Stimulated activated CD4-positive, alpha-beta T cell treated with anti-CD3 and anti-CD28 coated beads, TNF-alpha, amount 100 ng/mL, for 24 hours (primary cell): ENCODE results near the gene MALT1.
"Not testable (repeated sequence)": the region's sequence is repeated elsewhere in the genome, so short reads cannot be mapped to it uniquely, and the experiment has no call there.

ENCODE experiments used
- DNase-seq, 3 experiments: peaks; one replicate each; pipeline ENCODE4 v3.0.0-alpha.2; 2020; ENCODE audit warnings: low read depth in 3 of 3

MALT1 gene

GRCh38 chr18:58772161-58772560 lies 100.9 kb downstream of the MALT1 start:
- DNase-seq: no peak

GRCh38 chr18:58776084-58776483 lies 104.8 kb downstream of the MALT1 start:
- no peak for DNase-seq

GRCh38 chr18:58776541-58776940 lies 105.3 kb downstream of the MALT1 start:
- DNase-seq: not testable (repeated sequence)

- no peak for DNase-seq
Measured at GRCh38 chr18:58777471-58777870, 106.2 kb downstream of the MALT1 start.

- DNase-seq: no peak
Measured at GRCh38 chr18:58779529-58779928, 108.3 kb downstream of the MALT1 start.

- no peak for DNase-seq
Measured at GRCh38 chr18:58780045-58780444, 108.8 kb downstream of the MALT1 start.

GRCh38 chr18:58781627-58782194 lies 110.4 kb downstream of the MALT1 start:
- peak; percentile 36 to 67 (median 55) for DNase-seq

- no peak for DNase-seq
Measured at GRCh38 chr18:58784601-58785137, 113.4 kb downstream of the MALT1 start.

GRCh38 chr18:58785171-58785805 lies 114.0 kb downstream of the MALT1 start:
- no peak for DNase-seq

- DNase-seq: no peak
Measured at GRCh38 chr18:58785870-58786269, 114.6 kb downstream of the MALT1 start.

- no peak for DNase-seq
Measured at GRCh38 chr18:58787536-58788149, 116.4 kb downstream of the MALT1 start.

GRCh38 chr18:58788470-58788869 lies 117.2 kb downstream of the MALT1 start:
- no peak for DNase-seq

- no peak for DNase-seq
Measured at GRCh38 chr18:58788971-58789875, 118.0 kb downstream of the MALT1 start.

- DNase-seq: no peak
Measured at GRCh38 chr18:58789876-58790240, 118.6 kb downstream of the MALT1 start.

- DNase-seq: no peak
Measured at GRCh38 chr18:58792086-58792485, 120.8 kb downstream of the MALT1 start.

GRCh38 chr18:58793361-58793760 lies 122.1 kb downstream of the MALT1 start:
- no peak for DNase-seq

GRCh38 chr18:58796220-58796619 lies 125.0 kb downstream of the MALT1 start:
- DNase-seq: no peak

GRCh38 chr18:58800582-58800981 lies 129.3 kb downstream of the MALT1 start:
- DNase-seq: no peak

- DNase-seq: no peak
Measured at GRCh38 chr18:58802959-58803358, 131.7 kb downstream of the MALT1 start.

- DNase-seq: no peak
Measured at GRCh38 chr18:58803978-58804377, 132.7 kb downstream of the MALT1 start.
